Ishikawa (cell line): Measurements from ENCODE around the gene REN.

Experiments used
- CEBPB ChIP-seq: IDR thresholded peaks from 2 replicates; pipeline ENCODE4 v1.6.1; 2012
- EP300 ChIP-seq: IDR thresholded peaks from 2 replicates; pipeline ENCODE4 v1.6.1; 2012; ENCODE audit warnings: borderline replicate concordance
- FOXM1 ChIP-seq: IDR thresholded peaks from 2 replicates; pipeline ENCODE4 v1.6.1; 2012; ENCODE audit warnings: low read depth, borderline replicate concordance
- NFIC ChIP-seq: IDR thresholded peaks from 2 replicates; pipeline ENCODE4 v1.6.1; 2012
- RAD21 ChIP-seq: IDR thresholded peaks from 2 replicates; pipeline ENCODE4 v1.6.1; 2012; ENCODE audit warnings: low read depth
- TEAD4 ChIP-seq: IDR thresholded peaks from 2 replicates; pipeline ENCODE4 v1.6.1; 2012
- YY1 ChIP-seq: IDR thresholded peaks from 2 replicates; pipeline ENCODE4 v1.6.1; 2012; ENCODE audit warnings: low read depth
- ZBTB7A ChIP-seq: IDR thresholded peaks from 2 replicates; pipeline ENCODE4 v1.6.1; 2012; ENCODE audit warnings: low read depth
- TF ChIP-seq, protein P1 (sequence below): IDR thresholded peaks from 2 replicates; pipeline ENCODE4 v1.6.1; 2012; ENCODE audit warnings: low read depth, mild to moderate bottlenecking
- TF ChIP-seq, protein P2 (sequence below): IDR thresholded peaks from 2 replicates; pipeline ENCODE4 v1.6.1; 2012

DNA sequence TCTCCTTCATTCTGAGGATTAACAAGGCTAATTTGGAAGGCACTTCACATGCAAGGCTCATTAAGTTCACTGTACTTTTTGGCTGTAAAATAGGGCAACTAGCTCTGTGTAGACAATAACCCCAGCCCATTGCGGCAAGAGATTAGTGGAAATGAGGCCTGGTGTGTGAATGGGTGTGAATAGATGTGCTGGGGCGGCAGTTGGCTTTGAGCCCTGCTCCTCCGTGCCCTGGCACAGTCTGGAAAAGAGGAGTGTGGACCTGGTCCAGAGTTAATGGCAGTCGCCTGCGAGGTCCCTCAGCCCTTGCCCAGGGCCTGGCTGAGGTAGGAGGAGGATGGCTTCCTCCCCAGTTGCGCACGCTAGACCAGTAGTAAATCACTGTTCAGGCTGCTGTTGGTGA lies 25.3 kb upstream of the REN start:
- TF ChIP-seq EP300 (no peak), YY1 (no peak), CEBPB (no peak), RAD21 (no peak), NFIC (no peak), FOXM1 (no peak), TEAD4 (no peak), ZBTB7A (no peak)
- TF ChIP-seq, protein P1, sequence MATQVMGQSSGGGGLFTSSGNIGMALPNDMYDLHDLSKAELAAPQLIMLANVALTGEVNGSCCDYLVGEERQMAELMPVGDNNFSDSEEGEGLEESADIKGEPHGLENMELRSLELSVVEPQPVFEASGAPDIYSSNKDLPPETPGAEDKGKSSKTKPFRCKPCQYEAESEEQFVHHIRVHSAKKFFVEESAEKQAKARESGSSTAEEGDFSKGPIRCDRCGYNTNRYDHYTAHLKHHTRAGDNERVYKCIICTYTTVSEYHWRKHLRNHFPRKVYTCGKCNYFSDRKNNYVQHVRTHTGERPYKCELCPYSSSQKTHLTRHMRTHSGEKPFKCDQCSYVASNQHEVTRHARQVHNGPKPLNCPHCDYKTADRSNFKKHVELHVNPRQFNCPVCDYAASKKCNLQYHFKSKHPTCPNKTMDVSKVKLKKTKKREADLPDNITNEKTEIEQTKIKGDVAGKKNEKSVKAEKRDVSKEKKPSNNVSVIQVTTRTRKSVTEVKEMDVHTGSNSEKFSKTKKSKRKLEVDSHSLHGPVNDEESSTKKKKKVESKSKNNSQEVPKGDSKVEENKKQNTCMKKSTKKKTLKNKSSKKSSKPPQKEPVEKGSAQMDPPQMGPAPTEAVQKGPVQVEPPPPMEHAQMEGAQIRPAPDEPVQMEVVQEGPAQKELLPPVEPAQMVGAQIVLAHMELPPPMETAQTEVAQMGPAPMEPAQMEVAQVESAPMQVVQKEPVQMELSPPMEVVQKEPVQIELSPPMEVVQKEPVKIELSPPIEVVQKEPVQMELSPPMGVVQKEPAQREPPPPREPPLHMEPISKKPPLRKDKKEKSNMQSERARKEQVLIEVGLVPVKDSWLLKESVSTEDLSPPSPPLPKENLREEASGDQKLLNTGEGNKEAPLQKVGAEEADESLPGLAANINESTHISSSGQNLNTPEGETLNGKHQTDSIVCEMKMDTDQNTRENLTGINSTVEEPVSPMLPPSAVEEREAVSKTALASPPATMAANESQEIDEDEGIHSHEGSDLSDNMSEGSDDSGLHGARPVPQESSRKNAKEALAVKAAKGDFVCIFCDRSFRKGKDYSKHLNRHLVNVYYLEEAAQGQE = no peak
- TF ChIP-seq, protein P2, sequence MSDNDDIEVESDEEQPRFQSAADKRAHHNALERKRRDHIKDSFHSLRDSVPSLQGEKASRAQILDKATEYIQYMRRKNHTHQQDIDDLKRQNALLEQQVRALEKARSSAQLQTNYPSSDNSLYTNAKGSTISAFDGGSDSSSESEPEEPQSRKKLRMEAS = no peak
